MCF 10A (cell line): ENCODE results near the gene RNF2. TPM values are rescaled to one million over a fixed set of nuclear protein-coding genes. Genes with fewer than 3 reads are reported as not detected.

Experiments
- BruUV-seq: library from RNA; stranded (reverse); fragments of 400-500 nt; replicated peaks from 2 replicates; lab custom pipeline; 2021; lab: Mats Ljungman, UMichigan
- CTCF ChIA-PET: fragments of 300-600 bp; sonication (Branson Sonifier 250); formaldehyde crosslinking; extraction: SDS; loops from one replicate; lab custom pipeline; 2021; ENCODE audit warnings: antibody characterized with exemption, inconsistent platforms; lab: Yijun Ruan, JAX
- POLR2A ChIA-PET: fragments of 300-600, 350-650 bp; sonication (Branson Sonifier 250); formaldehyde crosslinking; extraction: SDS; loops from one replicate; lab custom pipeline; 2020; ENCODE audit warnings: antibody characterized with exemption, inconsistent platforms; lab: Yijun Ruan, JAX
- DNase-seq: peaks from one replicate; pipeline ENCODE4 v3.0.0-alpha.2; 2018; ENCODE audit not compliant: unreplicated experiment
- H3K27ac Mint-ChIP-seq: one replicate; pipeline ENCODE4 v1.8.0; 2022; ENCODE audit warnings: mild to moderate bottlenecking, low read depth, mixed read lengths; ENCODE audit not compliant: unreplicated experiment
- H3K27me3 Mint-ChIP-seq: one replicate; pipeline ENCODE4 v1.8.0; 2022; ENCODE audit warnings: mixed read lengths; ENCODE audit not compliant: insufficient read depth, unreplicated experiment
- H3K36me3 Mint-ChIP-seq: one replicate; pipeline ENCODE4 v1.8.0; 2022; ENCODE audit warnings: mild to moderate bottlenecking, moderate library complexity, mixed read lengths; ENCODE audit not compliant: insufficient read depth, unreplicated experiment
- H3K4me1 Mint-ChIP-seq: one replicate; pipeline ENCODE4 v1.8.0; 2022; ENCODE audit warnings: mixed read lengths; ENCODE audit not compliant: insufficient read depth, unreplicated experiment
- H3K4me3 Mint-ChIP-seq: one replicate; pipeline ENCODE4 v1.8.0; 2022; ENCODE audit warnings: mild to moderate bottlenecking, moderate library complexity, mixed read lengths; ENCODE audit not compliant: unreplicated experiment
- H3K9me3 Mint-ChIP-seq: one replicate; pipeline ENCODE4 v1.8.0; 2022; ENCODE audit warnings: mixed read lengths; ENCODE audit not compliant: unreplicated experiment
- intact Hi-C: fragments of 100-400 bp; cut with micrococcal nuclease; formaldehyde crosslinking; loops from 2 replicates; pipeline ENCODE4 v1.14.1; 2022
- total RNA-seq: library from RNA; stranded (reverse); gene quantifications from 2 replicates; pipeline ENCODE4 v1.2.3, GENCODE V29; 2022
- TF ChIP-seq, protein P1 (sequence below): fragments of 200-600 bp; IDR thresholded peaks from one replicate; pipeline ENCODE4 v1.8.0; 2022; ENCODE audit warnings: antibody characterized with exemption, mild to moderate bottlenecking; ENCODE audit not compliant: unreplicated experiment

Gene RNF2
- total RNA-seq, 1 experiment from 2014 or later, result 18.6 TPM

DNA sequence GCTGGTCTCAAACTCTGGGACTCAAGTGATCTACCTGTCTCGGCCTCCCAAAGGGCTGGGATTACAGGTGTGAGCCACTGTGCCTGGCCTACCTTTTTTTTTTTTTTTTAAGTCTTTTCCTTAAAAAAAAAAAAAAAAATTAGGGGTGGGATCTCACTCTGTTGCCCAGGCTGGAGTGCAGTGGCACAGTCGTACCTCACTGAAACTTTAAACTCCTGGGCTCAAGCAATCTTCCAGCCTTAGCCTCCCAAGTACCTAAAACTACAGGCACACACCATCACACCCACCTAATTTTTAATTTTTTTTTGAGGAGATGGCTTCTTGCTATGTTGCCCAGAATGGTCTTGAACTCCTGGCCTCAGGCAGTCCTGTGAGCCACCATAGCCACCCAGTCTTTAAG is 38.5 kb downstream of the RNF2 start:
- BruUV-seq, result no TSS peak
- Mint-ChIP-seq H3K4me3 (no peak overlapping the region), H3K36me3 (no peaks in the 10 kb centered on the region), H3K27me3 (no peaks in the 10 kb centered on the region), H3K27ac (no peak overlapping the region), H3K9me3 (no peaks in the 10 kb centered on the region), H3K4me1 (no peaks in the 10 kb centered on the region)
- POLR2A ChIA-PET, result interaction anchor here (0.6 to 0.9 kb wide), 2 partner anchors 28 to 100 kb away, joined by 3 read pairs; no protein-coding TSS in a partner anchor
- intact Hi-C loops, result no loop called here
- TF ChIP-seq, protein P1, sequence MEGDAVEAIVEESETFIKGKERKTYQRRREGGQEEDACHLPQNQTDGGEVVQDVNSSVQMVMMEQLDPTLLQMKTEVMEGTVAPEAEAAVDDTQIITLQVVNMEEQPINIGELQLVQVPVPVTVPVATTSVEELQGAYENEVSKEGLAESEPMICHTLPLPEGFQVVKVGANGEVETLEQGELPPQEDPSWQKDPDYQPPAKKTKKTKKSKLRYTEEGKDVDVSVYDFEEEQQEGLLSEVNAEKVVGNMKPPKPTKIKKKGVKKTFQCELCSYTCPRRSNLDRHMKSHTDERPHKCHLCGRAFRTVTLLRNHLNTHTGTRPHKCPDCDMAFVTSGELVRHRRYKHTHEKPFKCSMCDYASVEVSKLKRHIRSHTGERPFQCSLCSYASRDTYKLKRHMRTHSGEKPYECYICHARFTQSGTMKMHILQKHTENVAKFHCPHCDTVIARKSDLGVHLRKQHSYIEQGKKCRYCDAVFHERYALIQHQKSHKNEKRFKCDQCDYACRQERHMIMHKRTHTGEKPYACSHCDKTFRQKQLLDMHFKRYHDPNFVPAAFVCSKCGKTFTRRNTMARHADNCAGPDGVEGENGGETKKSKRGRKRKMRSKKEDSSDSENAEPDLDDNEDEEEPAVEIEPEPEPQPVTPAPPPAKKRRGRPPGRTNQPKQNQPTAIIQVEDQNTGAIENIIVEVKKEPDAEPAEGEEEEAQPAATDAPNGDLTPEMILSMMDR, result no peak
- DNase-seq, result no peak
- CTCF ChIA-PET, result interaction anchor here (0.6 kb wide), 3 partner anchors 20 to 664 kb away, joined by 3 to 4 read pairs (median 4); no protein-coding TSS in a partner anchor

DNA sequence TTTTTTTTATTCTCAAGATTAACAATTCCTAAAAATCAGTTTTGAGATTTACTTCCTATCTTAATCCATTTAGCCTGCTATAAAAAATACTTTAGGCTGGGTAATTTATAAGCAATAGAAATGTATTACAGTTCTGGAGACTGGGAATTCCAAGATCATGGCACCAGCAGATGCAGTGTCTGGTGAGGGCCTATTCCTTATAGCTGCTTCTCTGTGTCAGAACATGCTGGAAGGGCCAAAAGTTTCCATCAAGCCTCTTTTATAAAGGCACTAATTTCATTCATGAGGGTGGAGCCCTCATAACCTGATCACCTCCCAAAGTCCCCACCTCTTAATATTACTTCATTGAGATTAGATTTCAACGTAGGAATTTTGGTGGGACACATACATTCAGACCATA is 41.7 kb downstream of the RNF2 start:
- Mint-ChIP-seq H3K4me1 (no peaks in the 10 kb centered on the region), H3K27ac (no peak overlapping the region), H3K36me3 (peaks cover 5% of the 10 kb centered on the region), H3K9me3 (no peaks in the 10 kb centered on the region), H3K4me3 (no peak overlapping the region), H3K27me3 (no peaks in the 10 kb centered on the region)
- CTCF ChIA-PET, result interaction anchor here (0.5 kb wide), 1 partner anchor 19 kb away, joined by 3 read pairs; no protein-coding TSS in a partner anchor
- BruUV-seq, result no TSS peak
- TF ChIP-seq, protein P1, result no peak
- POLR2A ChIA-PET, result interaction anchor here (1.2 kb wide), 1 partner anchor 10 kb away, joined by 4 read pairs; no protein-coding TSS in a partner anchor
- DNase-seq, result no peak
- intact Hi-C loops, result no loop called here

DNA sequence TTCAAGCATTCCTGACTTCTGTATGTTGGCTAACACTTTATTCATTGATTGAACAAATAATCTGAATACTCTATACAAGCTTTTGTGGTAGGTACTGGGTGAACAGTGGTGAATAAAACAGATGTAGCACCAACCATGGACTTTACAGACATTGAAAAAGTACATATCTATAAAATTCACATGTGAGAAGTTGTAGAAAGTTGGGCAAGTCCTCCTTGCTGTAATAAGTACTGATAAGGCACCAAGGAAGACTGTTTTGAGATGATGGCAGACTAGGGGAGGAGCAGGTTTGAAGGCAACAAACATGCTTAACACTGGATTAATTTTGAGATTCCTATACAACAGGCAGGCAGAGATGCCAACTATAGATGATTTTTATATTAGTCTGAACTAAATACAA is 42.4 kb downstream of the RNF2 start:
- H3K36me3 Mint-ChIP-seq, result peaks cover 5% of the 10 kb centered on the region
- CTCF ChIA-PET, result interaction anchor here (0.5 kb wide), 1 partner anchor 20 kb away, joined by 3 read pairs; no protein-coding TSS in a partner anchor
- TSS peak; percentile 19 for BruUV-seq

DNA sequence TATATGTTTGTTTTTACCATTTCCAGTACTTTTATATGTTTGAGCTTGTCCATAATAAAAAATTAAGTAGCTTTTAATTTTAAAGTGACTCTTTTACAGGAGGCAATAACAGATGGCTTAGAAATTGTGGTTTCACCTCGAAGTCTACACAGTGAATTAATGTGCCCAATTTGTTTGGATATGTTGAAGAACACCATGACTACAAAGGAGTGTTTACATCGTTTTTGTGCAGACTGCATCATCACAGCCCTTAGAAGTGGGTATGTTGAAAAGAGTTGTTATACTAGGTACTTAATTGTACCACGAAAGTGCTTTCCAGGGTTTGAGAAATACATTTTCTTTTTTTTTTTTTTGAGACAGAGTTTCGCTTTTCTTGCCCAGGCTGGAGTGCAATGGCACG is 46.1 kb downstream of the RNF2 start:
- POLR2A ChIA-PET, result interaction anchor here (0.6 to 1.3 kb wide), 4 partner anchors 12 to 201 kb away, joined by 3 to 4 read pairs (median 3); no protein-coding TSS in a partner anchor
- H3K27ac Mint-ChIP-seq, result no peak overlapping the region
- no peaks in the 10 kb centered on the region for H3K9me3 Mint-ChIP-seq
- no peak for DNase-seq
- BruUV-seq, result no TSS peak
- TF ChIP-seq, protein P1, result no peak
- peaks cover 4% of the 10 kb centered on the region for H3K4me1 Mint-ChIP-seq
- H3K27me3 Mint-ChIP-seq, result no peaks in the 10 kb centered on the region
- H3K4me3 Mint-ChIP-seq, result no peak overlapping the region
- peaks cover 16% of the 10 kb centered on the region for H3K36me3 Mint-ChIP-seq
- intact Hi-C loops, result no loop called here
- CTCF ChIA-PET, result no interaction called here

More for the DNA sequence above, 42.4 kb downstream of the RNF2 start:
- H3K27me3 Mint-ChIP-seq, result no peaks in the 10 kb centered on the region
- POLR2A ChIA-PET, result interaction anchor here (1.2 kb wide), 1 partner anchor 10 kb away, joined by 4 read pairs; no protein-coding TSS in a partner anchor
- TF ChIP-seq, protein P1, result no peak
- no peaks in the 10 kb centered on the region for H3K9me3 Mint-ChIP-seq
- no peak overlapping the region for H3K4me3 Mint-ChIP-seq
- no peak for DNase-seq
- no peak overlapping the region for H3K27ac Mint-ChIP-seq
- intact Hi-C loops, result no loop called here
- no peaks in the 10 kb centered on the region for H3K4me1 Mint-ChIP-seq
